Measurements from ENCODE around the gene LRRC61.

LRRC61 gene

GRCh38 chr7:150380463-150380862 is 57.3 kb downstream of the LRRC61 start:
- no peak for DNase-seq
- no peaks in the 10 kb centered on the region for H3K27me3 ChIP-seq
- H3K27ac ChIP-seq, result no peak overlapping the region
- TF ChIP-seq CTCF (IDR thresholded peaks at IDR 0.05), result no peak
- intact Hi-C loops (cut with DNase I; ENCODE audit: low total_unique reads), result loop anchor here (5.0 kb wide), 1 partner anchor 43 kb away; no protein-coding TSS in a partner anchor
- H3K4me3 ChIP-seq, result no peak overlapping the region
- no peaks in the 10 kb centered on the region for H3K36me3 ChIP-seq
- H3K9me3 ChIP-seq, result no peaks in the 10 kb centered on the region
- peaks cover 0 to 41% (median 11%) of the 10 kb centered on the region in 4 donors for H3K4me1 ChIP-seq

GRCh38 chr7:150381096-150381495 is 57.9 kb downstream of the LRRC61 start:
- H3K9me3 ChIP-seq, result no peaks in the 10 kb centered on the region
- no peak overlapping the region for H3K27ac ChIP-seq
- H3K27me3 ChIP-seq, result no peaks in the 10 kb centered on the region
- H3K4me3 ChIP-seq, result no peak overlapping the region
- no peaks in the 10 kb centered on the region for H3K36me3 ChIP-seq
- DNase-seq, result no peak
- no peak for TF ChIP-seq CTCF (IDR thresholded peaks at IDR 0.05)
- peaks cover 0 to 41% (median 11%) of the 10 kb centered on the region in 4 donors for H3K4me1 ChIP-seq
- intact Hi-C loops (cut with DNase I; ENCODE audit: low total_unique reads), result loop anchor here (5.0 kb wide), 1 partner anchor 44 kb away; no protein-coding TSS in a partner anchor

- DNase-seq, result no peak
- Histone ChIP-seq H3K27me3 (no peaks in the 10 kb centered on the region), H3K9me3 (no peaks in the 10 kb centered on the region), H3K4me1 (peaks cover 0 to 41% (median 11%) of the 10 kb centered on the region in 4 donors), H3K36me3 (no peaks in the 10 kb centered on the region), H3K27ac (no peak overlapping the region), H3K4me3 (no peak overlapping the region)
- no peak for TF ChIP-seq CTCF (IDR thresholded peaks at IDR 0.05)
- intact Hi-C loops (cut with DNase I; ENCODE audit: low total_unique reads), result loop anchor here (5.0 kb wide), 1 partner anchor 44 kb away; no protein-coding TSS in a partner anchor
These were observed 58.6 kb downstream of the LRRC61 start for GRCh38 chr7:150381785-150382122.

GRCh38 chr7:150382123-150382843 is 59.1 kb downstream of the LRRC61 start:
- Histone ChIP-seq H3K4me1 (peaks cover 0 to 41% (median 11%) of the 10 kb centered on the region in 4 donors), H3K36me3 (no peaks in the 10 kb centered on the region), H3K9me3 (no peaks in the 10 kb centered on the region), H3K27ac (no peak overlapping the region), H3K4me3 (no peak overlapping the region), H3K27me3 (no peaks in the 10 kb centered on the region)
- intact Hi-C loops (cut with DNase I; ENCODE audit: low total_unique reads), result loop anchor here (5.0 kb wide), 1 partner anchor 45 kb away; no protein-coding TSS in a partner anchor
- no peak for TF ChIP-seq CTCF (IDR thresholded peaks at IDR 0.05)
- DNase-seq, result no peak

- Histone ChIP-seq H3K9me3 (no peaks in the 10 kb centered on the region), H3K36me3 (no peaks in the 10 kb centered on the region), H3K4me1 (peaks cover 0 to 39% (median 11%) of the 10 kb centered on the region in 4 donors), H3K4me3 (no peak overlapping the region), H3K27me3 (no peaks in the 10 kb centered on the region), H3K27ac (no peak overlapping the region)
- TF ChIP-seq CTCF (IDR thresholded peaks at IDR 0.05), result no peak
- no peak for DNase-seq
- intact Hi-C loops (cut with DNase I; ENCODE audit: low total_unique reads), result loop anchor here (5.0 kb wide), 1 partner anchor 46 kb away; no protein-coding TSS in a partner anchor
These were observed 59.7 kb downstream of the LRRC61 start for GRCh38 chr7:150382844-150383225.

Data from tibial artery (tissue), 4 donors.